Upper lobe of right lung (tissue), 1 donor: ENCODE data around the gene JARID2. TPM values are rescaled to one million over a fixed set of nuclear protein-coding genes. Genes with fewer than 3 reads are reported as not detected.

ENCODE experiments used
- ATAC-seq: fragments of 200-7000 bp; cut with Tn5 transposase; one replicate; pipeline ENCODE4 v1.9.1; 2020; ENCODE audit warnings: mild to moderate bottlenecking, moderate library complexity
- DNase-seq: peaks from one replicate; pipeline ENCODE4 v3.0.0-alpha.2; 2020
- H3K27ac ChIP-seq: fragments of 200-600 bp; one replicate; pipeline ENCODE4 v1.8.0; 2022
- H3K27me3 ChIP-seq: fragments of 200-600 bp; one replicate; pipeline ENCODE4 v1.8.0; 2022; ENCODE audit warnings: mild to moderate bottlenecking
- H3K36me3 ChIP-seq: fragments of 200-600 bp; one replicate; pipeline ENCODE4 v1.8.0; 2022
- H3K4me1 ChIP-seq: fragments of 200-600 bp; one replicate; pipeline ENCODE4 v1.8.0; 2022
- H3K4me3 ChIP-seq: fragments of 200-600 bp; one replicate; pipeline ENCODE4 v1.8.0; 2022; ENCODE audit warnings: mild to moderate bottlenecking
- H3K9me3 ChIP-seq: fragments of 200-600 bp; one replicate; pipeline ENCODE4 v1.8.0; 2022
- intact Hi-C: fragments of 100-400 bp; cut with DNase I; formaldehyde crosslinking; loops from one replicate; pipeline ENCODE4 v1.11.0; 2022
- total RNA-seq: library from RNA; stranded (reverse); fragmentation: NEBNext Ultra II Directional; extraction: Animal tissue kit (Norgen Biotek cat#: 25700); gene quantifications from one replicate; pipeline ENCODE4 v1.2.1, GENCODE V29; 2021
- TF ChIP-seq, protein P1 (sequence below): fragments of 200-600 bp; IDR thresholded peaks from one replicate; pipeline ENCODE4 v1.8.0; 2022; ENCODE audit warnings: antibody characterized with exemption
- donor health status: DM: no; HTN: yes; CAD: no; lungs with severe emphysema.

The JARID2 gene
- total RNA-seq, 1 donor from 2014 or later: 15.1 TPM

DNA sequence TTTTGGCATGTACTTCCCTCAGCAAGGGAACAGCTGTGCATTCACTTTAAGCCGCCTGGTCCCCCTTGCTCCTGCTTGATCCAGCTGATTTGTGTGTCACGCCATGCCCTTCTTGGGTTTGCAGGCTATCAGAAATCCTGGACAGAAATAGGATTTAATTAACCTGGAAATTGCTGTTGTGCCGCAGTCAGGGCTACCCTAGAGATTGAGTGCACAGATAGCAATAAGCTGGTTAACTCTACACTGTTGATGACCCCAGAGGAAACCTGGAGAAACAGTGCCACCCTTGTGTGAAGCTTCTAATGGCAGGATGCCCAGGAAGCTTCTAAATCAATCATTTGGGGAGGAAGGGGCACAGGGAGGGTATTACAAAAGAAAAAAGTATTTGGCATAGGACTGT lies 199.0 kb downstream of the JARID2 start:
- TF ChIP-seq, protein P1, sequence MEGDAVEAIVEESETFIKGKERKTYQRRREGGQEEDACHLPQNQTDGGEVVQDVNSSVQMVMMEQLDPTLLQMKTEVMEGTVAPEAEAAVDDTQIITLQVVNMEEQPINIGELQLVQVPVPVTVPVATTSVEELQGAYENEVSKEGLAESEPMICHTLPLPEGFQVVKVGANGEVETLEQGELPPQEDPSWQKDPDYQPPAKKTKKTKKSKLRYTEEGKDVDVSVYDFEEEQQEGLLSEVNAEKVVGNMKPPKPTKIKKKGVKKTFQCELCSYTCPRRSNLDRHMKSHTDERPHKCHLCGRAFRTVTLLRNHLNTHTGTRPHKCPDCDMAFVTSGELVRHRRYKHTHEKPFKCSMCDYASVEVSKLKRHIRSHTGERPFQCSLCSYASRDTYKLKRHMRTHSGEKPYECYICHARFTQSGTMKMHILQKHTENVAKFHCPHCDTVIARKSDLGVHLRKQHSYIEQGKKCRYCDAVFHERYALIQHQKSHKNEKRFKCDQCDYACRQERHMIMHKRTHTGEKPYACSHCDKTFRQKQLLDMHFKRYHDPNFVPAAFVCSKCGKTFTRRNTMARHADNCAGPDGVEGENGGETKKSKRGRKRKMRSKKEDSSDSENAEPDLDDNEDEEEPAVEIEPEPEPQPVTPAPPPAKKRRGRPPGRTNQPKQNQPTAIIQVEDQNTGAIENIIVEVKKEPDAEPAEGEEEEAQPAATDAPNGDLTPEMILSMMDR: peak; percentile 12
- H3K9me3 ChIP-seq: no peaks in the 10 kb centered on the region
- DNase-seq: no peak
- no peak overlapping the region for H3K27ac ChIP-seq
- no peak for ATAC-seq
- no peak overlapping the region for H3K4me3 ChIP-seq
- peaks cover 50% of the 10 kb centered on the region for H3K4me1 ChIP-seq
- intact Hi-C loops: no loop called here
- H3K27me3 ChIP-seq: no peaks in the 10 kb centered on the region
- H3K36me3 ChIP-seq: no peaks in the 10 kb centered on the region

DNA sequence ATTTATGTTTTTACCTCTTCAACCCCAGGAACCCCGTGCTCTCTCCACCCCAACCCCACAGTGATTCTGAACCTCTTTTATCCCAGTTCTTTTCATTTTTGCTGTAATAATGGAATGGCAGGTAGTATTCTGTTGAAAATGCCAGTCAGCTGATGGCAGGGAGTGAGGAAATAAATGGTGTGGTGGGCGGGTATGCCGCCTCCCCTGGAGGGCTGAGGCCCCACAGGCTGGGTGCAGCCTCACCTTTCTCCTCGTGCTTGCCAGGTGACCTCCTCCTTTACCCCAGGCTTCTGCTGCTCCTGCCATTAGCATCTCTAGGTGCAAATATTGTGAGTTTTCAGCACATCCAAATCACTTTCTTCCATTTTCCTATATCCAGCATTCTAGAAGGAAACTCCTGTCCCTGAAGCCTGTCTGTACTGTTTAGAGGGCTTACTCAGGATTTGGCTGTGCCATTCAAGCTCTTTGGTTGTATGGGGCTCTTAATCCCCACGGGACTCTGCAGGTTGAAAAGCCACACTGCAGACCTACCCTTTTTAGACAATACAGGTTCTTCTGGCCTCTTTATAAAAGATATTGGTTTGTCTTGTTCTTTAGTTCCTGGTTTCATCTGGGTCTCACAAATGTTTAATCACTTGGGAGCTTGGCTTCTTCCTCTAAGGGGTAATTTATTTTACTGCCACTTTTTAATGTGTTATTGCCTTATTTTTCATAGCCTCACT lies 201.8 kb downstream of the JARID2 start:
- H3K4me1 ChIP-seq: peaks cover 26% of the 10 kb centered on the region
- no peak overlapping the region for H3K4me3 ChIP-seq
- no peak overlapping the region for H3K27ac ChIP-seq
- TF ChIP-seq, protein P1: no peak
- intact Hi-C loops: no loop called here
- ATAC-seq (no peak), DNase-seq (no peak)
- no peaks in the 10 kb centered on the region for H3K27me3 ChIP-seq
- H3K36me3 ChIP-seq: peaks cover 4% of the 10 kb centered on the region
- H3K9me3 ChIP-seq: no peaks in the 10 kb centered on the region

DNA sequence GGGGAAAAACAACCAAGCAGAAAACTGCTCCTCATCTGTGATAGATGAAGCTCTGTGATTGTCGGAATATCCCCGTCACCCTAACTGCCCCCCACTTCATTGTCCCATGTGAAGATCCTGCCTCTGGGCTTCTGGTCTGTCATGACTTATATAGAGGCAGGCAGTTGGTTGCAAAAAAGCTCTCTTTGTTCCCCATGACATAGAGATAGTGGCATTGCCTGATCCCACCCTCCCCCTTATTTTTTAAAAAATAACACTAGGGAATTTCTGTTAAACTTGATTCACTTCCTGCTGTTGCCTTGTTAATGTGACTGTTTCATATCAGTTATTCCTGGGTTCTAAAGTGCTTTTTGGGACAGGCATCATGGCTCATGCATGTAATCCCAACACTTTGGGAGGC lies 203.1 kb downstream of the JARID2 start:
- no peaks in the 10 kb centered on the region for H3K27me3 ChIP-seq
- no peak overlapping the region for H3K27ac ChIP-seq
- H3K4me3 ChIP-seq: no peak overlapping the region
- H3K4me1 ChIP-seq: peaks cover 14% of the 10 kb centered on the region
- no peaks in the 10 kb centered on the region for H3K9me3 ChIP-seq
- no peak for ATAC-seq
- H3K36me3 ChIP-seq: peaks cover 4% of the 10 kb centered on the region
- DNase-seq: no peak
- intact Hi-C loops: no loop called here
- TF ChIP-seq, protein P1: no peak

DNA sequence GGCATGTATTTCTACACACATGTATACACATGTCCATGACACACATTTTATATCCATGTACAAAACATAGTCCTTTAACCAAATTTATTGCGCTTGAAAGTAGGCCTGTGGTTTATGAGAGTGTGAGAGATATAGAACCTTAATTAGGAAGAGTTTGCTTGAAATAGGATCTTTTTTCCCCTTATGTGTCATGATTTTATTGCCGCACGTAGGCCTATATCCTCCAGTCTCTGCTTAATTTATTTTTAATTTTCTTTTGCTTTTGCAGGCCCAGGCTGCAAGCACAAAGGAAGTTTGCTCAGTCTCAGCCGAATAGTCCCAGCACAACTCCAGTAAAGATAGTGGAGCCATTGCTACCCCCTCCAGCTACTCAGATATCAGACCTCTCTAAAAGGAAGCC lies 205.9 kb downstream of the JARID2 start:
- intact Hi-C loops: no loop called here
- no peak for ATAC-seq

DNA sequence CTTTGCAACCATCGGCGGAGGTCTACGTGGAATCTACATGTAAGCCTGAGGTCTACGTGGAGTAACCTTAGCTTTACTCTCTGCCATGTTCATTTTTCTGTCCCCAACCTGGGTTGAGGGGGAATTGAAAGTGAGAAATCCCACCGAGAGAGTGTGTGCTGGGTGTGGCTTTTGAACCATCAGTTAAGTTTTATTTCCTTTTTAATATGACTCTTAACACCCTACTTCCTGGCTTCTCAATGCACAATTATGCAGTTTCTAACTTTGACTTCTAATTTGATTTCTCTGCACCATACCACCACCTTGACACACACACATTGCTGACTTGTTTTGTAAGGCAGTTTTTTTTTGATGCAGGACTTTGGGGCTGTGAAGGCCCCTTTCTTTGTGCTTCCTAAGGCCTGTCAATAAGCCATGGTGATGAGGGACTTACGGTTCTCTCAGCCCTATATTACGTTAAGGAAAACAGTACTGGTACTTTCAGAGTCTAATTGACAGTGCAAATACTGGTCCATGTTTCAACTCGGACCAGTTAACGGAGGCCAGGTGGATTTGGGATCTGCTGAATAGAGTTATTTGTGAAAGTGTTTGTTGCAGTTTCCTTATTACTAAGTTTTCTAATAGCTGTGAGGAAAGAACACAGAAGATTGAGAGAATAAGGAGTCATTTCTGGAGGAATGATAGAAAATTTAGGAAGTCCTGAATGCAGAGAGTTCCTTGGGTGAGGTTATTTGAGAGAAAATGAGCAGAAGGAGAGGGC lies 206.5 kb downstream of the JARID2 start:
- TF ChIP-seq, protein P1: no peak
- intact Hi-C loops: no loop called here
- H3K4me1 ChIP-seq: no peaks in the 10 kb centered on the region
- H3K27me3 ChIP-seq: no peaks in the 10 kb centered on the region
- H3K36me3 ChIP-seq: peaks cover 4% of the 10 kb centered on the region
- no peak overlapping the region for H3K27ac ChIP-seq
- no peaks in the 10 kb centered on the region for H3K9me3 ChIP-seq
- ATAC-seq (no peak), DNase-seq (no peak)
- H3K4me3 ChIP-seq: no peak overlapping the region

More for the DNA sequence above, 205.9 kb downstream of the JARID2 start:
- TF ChIP-seq, protein P1: no peak
- DNase-seq: no peak
- peaks cover 4% of the 10 kb centered on the region for H3K36me3 ChIP-seq
- no peak overlapping the region for H3K27ac ChIP-seq
- no peak overlapping the region for H3K4me3 ChIP-seq
- H3K9me3 ChIP-seq: no peaks in the 10 kb centered on the region
- no peaks in the 10 kb centered on the region for H3K27me3 ChIP-seq
- H3K4me1 ChIP-seq: no peaks in the 10 kb centered on the region
